ENCODE results near the gene FOXO1. TPM values are rescaled to one million over a fixed set of nuclear protein-coding genes. Genes with fewer than 3 reads are reported as not detected.
A peak's percentile ranks its signal among the peaks of the same experiment; 100 is the strongest.

FOXO1 gene
- total RNA-seq, 4 donors from 2014 or later, result 9.1 to 42.3 (median 14.2) TPM

DNA sequence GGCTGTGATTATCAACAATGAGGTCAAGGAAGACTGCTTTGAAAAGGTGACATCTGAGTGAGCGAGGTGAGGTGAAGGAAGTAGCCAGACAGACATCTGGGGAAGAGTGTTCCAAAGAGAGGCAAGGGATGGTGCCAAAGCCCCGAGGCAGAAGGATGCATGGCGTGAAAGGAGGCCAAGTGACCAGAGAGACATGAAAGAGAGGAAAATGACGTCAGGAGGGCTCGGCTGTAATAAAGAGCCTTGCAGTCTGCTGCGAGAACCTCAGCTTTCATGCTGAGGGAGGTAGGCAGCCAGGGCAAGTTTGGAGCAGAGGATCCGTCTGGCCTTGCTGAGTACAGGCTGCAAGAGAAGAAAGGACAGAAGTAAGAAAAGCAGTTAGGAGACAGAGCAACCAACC lies 50.8 kb downstream of the FOXO1 start:
- H3K4me3 ChIP-seq, result no peak overlapping the region
- no peak for DNase-seq
- peak overlapping the region in 1 of 4 donors; percentile 3 for H3K27ac ChIP-seq
- H3K9me3 ChIP-seq, result no peaks in the 10 kb centered on the region
- intact Hi-C loops (cut with DNase I), result no loop called here
- no peak for TF ChIP-seq POLR2A (IDR thresholded peaks at IDR 0.05)
- TF ChIP-seq, protein P1, sequence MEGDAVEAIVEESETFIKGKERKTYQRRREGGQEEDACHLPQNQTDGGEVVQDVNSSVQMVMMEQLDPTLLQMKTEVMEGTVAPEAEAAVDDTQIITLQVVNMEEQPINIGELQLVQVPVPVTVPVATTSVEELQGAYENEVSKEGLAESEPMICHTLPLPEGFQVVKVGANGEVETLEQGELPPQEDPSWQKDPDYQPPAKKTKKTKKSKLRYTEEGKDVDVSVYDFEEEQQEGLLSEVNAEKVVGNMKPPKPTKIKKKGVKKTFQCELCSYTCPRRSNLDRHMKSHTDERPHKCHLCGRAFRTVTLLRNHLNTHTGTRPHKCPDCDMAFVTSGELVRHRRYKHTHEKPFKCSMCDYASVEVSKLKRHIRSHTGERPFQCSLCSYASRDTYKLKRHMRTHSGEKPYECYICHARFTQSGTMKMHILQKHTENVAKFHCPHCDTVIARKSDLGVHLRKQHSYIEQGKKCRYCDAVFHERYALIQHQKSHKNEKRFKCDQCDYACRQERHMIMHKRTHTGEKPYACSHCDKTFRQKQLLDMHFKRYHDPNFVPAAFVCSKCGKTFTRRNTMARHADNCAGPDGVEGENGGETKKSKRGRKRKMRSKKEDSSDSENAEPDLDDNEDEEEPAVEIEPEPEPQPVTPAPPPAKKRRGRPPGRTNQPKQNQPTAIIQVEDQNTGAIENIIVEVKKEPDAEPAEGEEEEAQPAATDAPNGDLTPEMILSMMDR (IDR thresholded peaks at IDR 0.05), result no peak
- no peaks in the 10 kb centered on the region for H3K27me3 ChIP-seq
- 37 to 45% methylated on average over 7 of the region's 7 CpGs for WGBS, 2 donors
- no peaks in the 10 kb centered on the region for H3K36me3 ChIP-seq
- H3K4me1 ChIP-seq, result peaks cover 7 to 81% (median 50%) of the 10 kb centered on the region in 3 donors

DNA sequence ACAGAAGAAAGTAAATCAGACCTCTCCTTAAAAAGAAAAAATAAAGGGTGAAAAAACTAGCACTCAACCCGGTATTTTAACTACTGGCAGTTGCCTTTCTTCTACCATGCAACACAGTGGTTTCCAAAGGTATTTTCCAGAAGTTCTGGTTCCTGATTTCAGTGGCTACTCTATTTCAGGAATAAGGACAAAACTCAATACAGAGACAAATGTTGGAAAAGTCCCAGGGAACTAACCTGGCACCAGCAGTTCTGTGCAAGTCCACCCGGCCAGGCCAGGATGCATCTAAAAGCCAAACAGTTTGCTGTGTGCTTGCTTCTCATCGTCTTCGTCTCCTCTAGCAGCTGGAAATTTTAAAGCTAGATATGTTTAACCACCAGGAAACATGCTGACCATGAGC lies 52.5 kb downstream of the FOXO1 start:
- H3K27me3 ChIP-seq, result no peaks in the 10 kb centered on the region
- H3K36me3 ChIP-seq, result no peaks in the 10 kb centered on the region
- TF ChIP-seq, protein P1 (IDR thresholded peaks at IDR 0.05), result no peak
- TF ChIP-seq POLR2A (IDR thresholded peaks at IDR 0.05), result no peak
- DNase-seq, result no peak
- peak overlapping the region; percentile 4 to 56 (median 44) for H3K27ac ChIP-seq
- H3K9me3 ChIP-seq, result no peaks in the 10 kb centered on the region
- H3K4me1 ChIP-seq, result peaks cover 12 to 94% (median 57%) of the 10 kb centered on the region in 3 donors
- intact Hi-C loops (cut with DNase I), result no loop called here
- WGBS, 2 donors, result 62 to 74% methylated on average over 4 of the region's 4 CpGs
- H3K4me3 ChIP-seq, result no peak overlapping the region

DNA sequence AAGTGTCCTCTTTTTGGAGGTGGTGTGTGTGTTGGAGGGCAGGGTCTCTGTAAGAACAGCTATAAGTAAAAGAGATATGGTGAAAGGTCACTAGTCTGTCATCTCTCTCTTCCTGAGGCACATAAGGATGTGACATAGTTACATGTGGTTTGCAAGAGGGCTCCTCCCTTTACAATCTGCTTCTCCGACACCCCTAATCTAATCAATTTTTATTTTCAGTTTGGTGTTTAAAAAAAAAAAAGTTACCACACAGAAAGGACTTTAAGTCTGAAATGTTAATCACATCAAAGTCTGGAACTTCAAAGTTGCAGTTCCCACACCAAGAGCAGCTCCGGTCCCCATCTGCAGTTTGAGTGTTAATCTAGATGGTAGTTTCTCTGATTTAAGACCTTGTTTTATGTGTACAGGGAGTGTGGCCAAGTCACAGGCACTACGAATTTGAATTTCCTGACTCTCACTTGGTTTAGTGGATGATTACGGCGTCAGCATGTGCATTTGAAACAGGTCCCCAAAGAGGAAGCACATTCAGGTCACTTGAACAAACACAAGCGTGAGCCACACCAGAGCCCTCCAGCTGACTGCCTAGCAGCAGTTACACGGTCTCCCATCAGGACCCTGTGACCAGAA lies 53.1 kb downstream of the FOXO1 start:
- 52 to 70% methylated on average over 6 to 7 of the region's 7 CpGs for WGBS, 2 donors
- H3K36me3 ChIP-seq, result no peaks in the 10 kb centered on the region
- DNase-seq, result no peak
- intact Hi-C loops (cut with DNase I), result no loop called here
- H3K9me3 ChIP-seq, result no peaks in the 10 kb centered on the region
- no peak overlapping the region for H3K4me3 ChIP-seq
- H3K4me1 ChIP-seq, result peaks cover 12 to 93% (median 56%) of the 10 kb centered on the region in 3 donors
- TF ChIP-seq, protein P1 (IDR thresholded peaks at IDR 0.05), result no peak
- peak in 1 of 4 donors; percentile 46 for TF ChIP-seq POLR2A (IDR thresholded peaks at IDR 0.05)
- no peaks in the 10 kb centered on the region for H3K27me3 ChIP-seq
- peak overlapping the region; percentile 4 to 60 (median 54) for H3K27ac ChIP-seq

DNA sequence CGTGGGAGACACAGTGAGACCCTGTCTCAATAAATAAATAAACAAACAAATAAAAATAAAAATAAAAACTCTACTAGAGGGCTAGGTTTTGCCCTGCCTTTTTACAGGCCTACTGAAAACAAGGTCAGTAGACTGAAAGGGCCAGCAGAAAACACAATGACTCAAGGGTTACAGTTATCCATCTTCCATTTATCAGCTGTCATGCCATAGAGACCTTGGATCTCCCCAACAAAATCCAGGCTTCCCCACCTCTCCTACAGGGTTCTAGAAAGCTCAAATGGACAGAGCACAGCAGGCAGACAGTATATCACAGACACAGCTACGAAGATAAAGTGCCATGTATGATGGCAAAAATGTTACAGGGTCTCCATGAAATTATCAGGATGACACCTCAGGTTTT lies 54.4 kb downstream of the FOXO1 start:
- TF ChIP-seq POLR2A (IDR thresholded peaks at IDR 0.05), result no peak
- TF ChIP-seq, protein P1 (IDR thresholded peaks at IDR 0.05), result no peak
- Histone ChIP-seq H3K27me3 (no peaks in the 10 kb centered on the region), H3K36me3 (no peaks in the 10 kb centered on the region), H3K4me1 (peaks cover 12 to 81% (median 46%) of the 10 kb centered on the region in 3 donors), H3K9me3 (no peaks in the 10 kb centered on the region), H3K27ac (peak overlapping the region in 3 of 4 donors; percentile 6 to 68 (median 58)), H3K4me3 (no peak overlapping the region)
- WGBS, 2 donors, result 73 to 84% methylated on average over 2 of the region's 2 CpGs
- intact Hi-C loops (cut with DNase I), result no loop called here
- DNase-seq, result no peak

DNA sequence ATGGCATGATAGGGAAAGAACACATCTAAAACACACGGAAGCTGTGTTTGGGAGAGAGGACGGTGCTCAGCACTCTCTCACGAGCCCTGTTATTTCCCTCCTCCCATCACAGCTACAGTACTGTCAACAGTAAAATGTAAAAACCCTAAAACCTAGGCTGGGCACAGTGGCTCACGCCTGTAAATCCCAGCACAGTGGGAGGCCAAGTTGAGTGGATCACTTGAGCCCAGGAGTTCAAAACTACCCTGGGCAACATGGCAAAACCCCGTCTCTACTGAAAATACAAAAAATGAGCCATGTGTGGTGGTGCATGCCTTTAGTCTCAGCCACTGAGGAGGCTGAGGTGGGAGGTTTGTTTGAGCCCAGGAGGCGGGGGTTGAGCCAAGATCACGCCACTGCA lies 54.8 kb downstream of the FOXO1 start:
- no peak for DNase-seq
- 90 to 100% methylated on average over 6 to 7 of the region's 7 CpGs for WGBS, 2 donors
- intact Hi-C loops (cut with DNase I), result no loop called here
- H3K27ac ChIP-seq, result peak overlapping the region; percentile 6 to 68 (median 41)
- H3K4me1 ChIP-seq, result peaks cover 12 to 77% (median 46%) of the 10 kb centered on the region in 3 donors
- H3K36me3 ChIP-seq, result no peaks in the 10 kb centered on the region
- no peaks in the 10 kb centered on the region for H3K27me3 ChIP-seq
- TF ChIP-seq POLR2A (IDR thresholded peaks at IDR 0.05), result no peak
- TF ChIP-seq, protein P1 (IDR thresholded peaks at IDR 0.05), result no peak
- no peak overlapping the region for H3K4me3 ChIP-seq
- no peaks in the 10 kb centered on the region for H3K9me3 ChIP-seq

All from esophagus squamous epithelium (tissue), 5 donors.